Stimulated activated CD4-positive, alpha-beta T cell treated with anti-CD3 and anti-CD28 coated beads, Interleukin-4, amount 100 ng/mL, for 1 hour (primary cell): Measurements from ENCODE around the gene ARHGAP26.

Experiments used
- DNase-seq: peaks from one replicate; pipeline ENCODE4 v3.0.0-alpha.2; 2020

Gene ARHGAP26

DNA sequence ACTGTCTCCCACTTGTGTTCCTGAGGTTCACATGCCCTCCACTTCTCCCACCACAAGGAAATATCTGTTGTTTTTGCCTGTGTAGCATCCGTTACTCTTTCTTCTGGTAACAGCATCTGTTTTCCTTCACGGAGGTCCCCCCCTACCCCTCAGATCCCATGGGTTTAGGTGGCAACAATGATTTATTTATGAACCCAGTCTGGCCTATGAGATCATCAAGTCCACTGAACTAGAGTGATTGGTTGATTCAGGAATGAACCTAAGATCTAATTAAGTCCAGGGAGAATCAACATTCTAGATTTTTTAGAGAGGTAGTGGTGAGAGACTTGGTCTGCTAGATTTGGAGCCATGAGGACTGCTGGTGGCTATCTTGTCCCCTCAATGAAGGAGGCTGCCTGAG is 466.5 kb downstream of the ARHGAP26 start:
- DNase-seq, result no peak

DNA sequence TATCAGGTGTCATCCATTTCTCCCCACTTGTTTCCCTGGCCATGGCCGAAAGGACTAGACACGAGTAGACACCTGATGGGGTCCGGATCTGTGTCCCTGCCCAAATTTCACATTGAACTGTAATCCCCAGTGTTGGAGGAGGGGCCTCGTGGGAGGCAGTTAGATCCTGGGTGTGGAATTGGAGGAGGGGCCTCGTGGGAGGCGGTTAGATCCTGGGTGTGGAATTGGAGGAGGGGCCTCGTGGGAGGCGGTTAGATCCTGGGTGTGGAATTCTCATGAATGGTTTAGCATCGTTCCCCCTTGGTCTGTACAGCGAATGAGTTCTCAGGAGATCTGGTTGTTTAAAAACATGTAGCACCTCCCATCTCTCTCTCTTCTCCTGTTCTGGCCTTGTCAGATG is 467.5 kb downstream of the ARHGAP26 start:
- DNase-seq, result no peak

DNA sequence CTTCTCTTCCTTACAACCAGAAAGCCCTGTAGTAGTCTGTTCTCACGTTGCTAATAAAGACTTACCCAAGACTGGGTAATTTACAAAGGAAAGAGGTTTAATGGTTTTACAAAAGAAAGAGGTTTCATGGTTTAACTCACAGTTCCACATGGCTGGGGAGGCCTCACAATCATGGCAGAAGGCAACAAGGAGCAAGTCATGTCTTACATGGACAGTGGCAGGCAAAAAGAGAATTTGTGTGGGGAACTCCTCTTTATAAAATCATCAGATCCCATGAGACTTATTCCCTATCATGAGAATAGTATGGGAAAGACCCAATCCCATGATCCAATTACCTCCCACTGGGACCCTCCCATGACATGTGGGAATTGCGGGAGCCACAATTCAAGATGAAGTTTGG is 468.4 kb downstream of the ARHGAP26 start:
- DNase-seq, result no peak

DNA sequence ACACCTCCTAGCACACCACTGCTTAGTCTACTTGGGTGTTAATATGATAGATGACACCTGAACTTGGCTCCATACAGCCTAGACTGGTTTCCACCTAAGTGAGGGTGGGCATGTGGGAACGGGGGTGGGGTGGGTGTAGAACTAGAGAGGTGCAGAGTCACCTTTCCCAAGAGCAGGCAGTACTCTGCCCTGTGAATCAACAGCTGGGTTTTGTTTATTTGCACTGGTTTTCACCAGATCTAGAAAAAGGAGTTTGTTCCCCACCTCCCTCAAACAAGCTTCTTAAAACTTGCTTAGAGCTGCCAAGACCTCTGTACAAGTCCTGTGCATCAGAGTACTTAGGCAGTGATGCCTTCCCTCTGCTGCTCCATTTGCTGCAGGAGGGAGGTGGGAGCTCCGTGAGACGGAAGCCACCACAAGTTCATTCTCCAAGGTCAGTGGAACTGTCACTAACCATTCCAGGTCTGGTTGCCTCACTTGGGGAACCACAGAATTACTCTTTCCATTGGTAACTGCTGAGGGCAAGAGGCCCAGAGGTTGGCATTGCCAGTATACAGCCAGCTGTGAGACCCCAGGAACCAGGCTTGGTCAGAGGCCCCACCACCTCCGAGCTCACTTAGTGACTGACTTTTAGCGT is 469.8 kb downstream of the ARHGAP26 start:
- DNase-seq, result no peak

DNA sequence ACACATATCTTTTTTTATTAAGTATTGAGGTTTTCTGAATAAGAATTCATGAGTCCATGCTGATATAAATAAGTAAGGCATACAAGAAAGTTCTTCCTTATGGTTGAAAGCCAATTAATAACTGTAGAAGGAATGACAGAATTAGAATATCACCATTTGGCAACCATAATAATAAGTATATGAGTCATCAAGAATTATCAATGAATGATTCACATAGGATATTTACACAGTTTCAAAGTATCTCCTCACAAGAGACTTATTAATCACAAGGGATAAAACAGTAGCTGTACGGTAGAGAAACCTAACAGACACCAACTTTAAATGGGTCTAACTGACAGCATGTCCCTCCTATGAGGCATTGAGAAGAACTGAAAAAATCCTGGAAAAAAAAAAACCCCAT is 471.7 kb downstream of the ARHGAP26 start:
- DNase-seq, result no peak

DNA sequence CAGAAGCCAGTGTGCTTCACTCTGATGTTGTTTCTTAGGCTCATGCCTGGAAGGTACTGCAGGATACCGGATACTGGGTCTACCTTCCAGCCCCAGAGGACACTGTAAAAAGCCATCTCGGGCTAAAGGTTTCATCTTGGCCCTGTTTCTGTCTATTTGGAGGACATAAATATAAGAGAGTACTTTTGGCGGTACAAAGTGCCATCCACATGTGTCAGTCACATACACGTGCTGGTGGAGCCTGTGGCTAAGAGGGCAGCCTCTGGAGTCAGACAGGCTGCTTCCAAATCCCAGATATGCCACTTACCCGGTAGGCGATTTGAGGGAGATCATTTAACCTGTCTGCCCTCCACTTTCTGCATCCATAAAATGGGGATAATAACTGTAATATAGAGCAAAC is 472.9 kb downstream of the ARHGAP26 start:
- DNase-seq, result no peak

DNA sequence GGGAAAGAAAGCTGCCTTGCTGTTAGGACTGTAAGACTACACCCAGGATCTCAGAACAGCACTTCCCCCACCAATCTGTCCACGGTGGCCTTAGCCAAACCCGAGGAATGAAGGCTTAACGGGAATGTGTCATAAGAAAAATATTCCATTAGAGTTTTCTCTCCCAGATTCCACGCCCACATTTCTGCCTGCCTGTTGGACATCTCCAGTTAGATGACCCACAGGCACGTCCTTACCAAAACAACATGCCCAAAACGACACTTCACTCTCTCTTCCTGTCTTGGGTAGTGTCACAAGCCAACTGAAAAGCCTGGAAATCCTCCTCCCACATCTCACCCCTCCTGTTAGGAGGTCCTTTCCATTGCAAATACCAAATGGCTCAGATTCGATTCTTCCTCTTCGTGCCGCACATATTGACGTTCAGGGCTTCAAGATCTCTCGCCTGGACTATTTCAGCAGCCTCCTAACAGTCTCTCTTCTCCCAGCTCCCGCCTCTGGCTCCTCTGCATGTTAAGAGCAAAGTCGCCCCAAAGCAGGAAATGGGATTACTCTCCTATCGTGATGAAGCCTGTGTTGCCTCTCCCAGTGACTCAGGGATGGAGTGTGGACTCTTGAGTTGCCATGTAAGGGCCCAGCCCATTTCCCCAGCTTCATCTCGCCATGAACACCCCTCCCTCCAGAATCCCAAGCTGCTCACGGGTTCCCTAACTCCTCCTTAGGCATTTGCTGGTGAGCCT is 474.0 kb downstream of the ARHGAP26 start:
- DNase-seq, result no peak

DNA sequence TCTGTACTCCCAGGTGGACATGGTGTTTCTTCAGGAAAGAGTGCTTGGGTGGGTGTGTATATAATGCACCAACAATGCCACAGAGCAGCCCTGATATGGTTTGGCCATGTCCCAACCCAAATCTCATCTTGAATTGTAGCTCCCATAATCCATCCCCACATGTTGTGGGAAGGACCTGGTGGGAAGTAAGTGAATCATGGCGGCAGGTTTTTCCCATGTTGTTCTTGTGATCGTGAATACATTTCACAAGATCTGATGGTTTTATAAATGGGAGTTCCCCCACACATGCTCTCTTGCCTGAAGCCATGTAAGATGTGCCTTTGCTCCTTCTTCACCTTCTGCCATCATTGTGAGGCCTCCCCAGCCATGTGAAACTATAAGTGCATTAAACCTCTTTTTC is 474.8 kb downstream of the ARHGAP26 start:
- no peak for DNase-seq

DNA sequence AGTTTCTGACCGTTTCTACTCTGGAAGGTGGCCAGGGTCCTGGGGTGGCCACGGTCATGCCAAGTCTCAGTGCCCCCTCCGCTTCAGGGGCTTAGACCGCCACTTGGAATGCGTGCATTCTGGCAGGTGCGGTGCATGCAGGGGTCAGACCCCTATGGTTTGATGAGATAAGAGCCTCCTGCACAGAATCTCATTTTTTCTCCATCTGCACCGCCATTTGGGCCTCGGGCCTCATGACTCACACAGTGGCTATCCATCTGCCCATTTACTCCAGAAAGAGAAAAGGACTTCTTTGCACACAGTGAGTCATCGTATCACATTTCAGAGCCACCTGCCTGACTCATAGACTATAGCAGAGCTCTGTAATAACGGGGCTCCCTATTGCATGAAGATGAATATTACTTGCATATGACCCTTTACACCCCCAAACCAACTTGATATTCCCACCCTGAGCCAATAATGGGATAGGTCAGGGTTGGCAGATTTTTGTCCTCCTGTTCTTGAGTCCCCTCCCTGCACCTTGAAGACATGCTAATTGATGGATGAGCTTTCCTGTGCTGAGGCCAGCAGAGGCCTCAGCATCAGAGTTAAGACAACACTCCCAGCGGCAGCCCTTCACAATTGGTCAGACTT is 475.9 kb downstream of the ARHGAP26 start:
- DNase-seq, result no peak

DNA sequence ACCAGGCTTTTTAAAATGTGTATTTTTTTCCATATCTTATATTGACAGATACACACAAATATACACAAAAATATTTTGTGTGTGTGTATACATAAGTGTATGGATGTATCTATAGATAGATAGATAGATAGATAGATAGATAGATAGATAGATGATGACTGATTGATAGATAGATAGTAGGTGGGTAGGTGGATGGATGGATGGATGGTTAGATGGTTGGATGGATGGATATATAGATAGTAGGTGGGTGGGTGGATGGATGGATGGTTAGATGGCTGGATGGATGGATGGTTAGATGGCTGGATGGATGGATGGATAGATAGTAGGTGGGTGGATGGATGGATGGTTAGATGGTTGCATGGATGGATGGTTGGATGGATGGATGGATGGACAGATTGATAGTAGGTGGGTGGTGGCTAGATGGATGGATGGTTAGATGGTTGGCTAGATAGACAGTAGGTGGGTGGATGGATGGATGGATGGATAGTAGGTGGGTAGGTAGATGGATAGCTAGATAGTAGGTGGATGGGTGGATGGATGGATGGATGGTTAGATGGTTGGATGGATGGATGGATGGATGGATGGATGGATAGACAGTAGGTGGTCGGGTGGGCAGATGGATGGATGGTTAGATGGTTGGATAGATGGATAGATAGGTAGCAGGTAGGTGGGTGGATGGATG is 477.1 kb downstream of the ARHGAP26 start:
- no peak for DNase-seq

DNA sequence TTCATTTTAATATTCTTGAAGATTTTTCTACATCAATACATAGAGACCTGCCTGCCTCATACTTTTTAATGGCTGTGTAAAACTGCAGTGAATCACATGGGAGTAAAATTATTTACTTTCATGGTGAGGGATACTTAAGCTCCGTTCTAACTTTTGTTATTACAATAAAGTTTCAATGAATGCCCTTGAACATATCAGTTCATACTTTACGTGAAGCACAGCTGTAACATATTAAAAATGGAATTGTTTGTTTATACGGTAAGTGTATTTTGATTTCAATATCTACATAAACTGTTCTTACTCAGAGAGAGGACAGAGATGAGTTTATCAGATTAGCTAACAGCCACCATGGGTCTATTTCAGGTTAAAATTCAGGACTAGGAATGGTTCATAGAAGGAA is 478.2 kb downstream of the ARHGAP26 start:
- no peak for DNase-seq

DNA sequence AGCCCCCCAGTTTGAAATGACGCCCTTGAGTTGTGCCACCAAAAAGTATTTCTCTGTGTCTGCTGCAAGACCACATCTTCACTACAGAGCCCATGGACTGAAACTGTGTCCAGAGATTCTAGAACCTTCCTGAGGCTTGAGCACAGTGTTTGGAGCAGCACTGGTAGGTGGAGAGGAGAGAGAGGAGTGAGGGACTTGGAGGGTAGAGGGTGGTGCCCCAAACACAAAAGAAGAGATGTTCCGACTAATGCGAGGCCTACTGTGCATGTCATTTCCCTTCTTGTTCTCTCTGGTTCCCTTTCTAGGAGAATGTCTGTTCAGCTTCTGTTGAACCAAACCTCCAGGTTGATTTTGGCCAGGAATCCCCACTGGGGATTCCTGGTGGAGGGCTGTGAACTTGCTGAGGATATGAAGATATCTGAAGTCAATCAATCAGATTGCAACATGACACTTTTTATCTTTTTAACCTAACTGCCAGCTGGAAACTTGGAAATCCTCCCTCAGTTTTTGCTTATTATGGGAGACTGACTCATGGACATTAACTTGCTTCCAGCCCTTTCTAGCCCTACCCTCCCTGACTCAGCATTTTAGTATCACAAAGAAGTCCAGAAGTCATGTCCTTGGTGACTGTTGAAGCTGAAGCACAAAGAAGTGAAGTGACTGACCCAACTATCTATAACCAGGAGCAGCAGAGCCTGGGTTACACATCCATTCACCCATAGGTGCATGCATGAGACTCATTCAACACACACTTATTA is 478.8 kb downstream of the ARHGAP26 start:
- no peak for DNase-seq

DNA sequence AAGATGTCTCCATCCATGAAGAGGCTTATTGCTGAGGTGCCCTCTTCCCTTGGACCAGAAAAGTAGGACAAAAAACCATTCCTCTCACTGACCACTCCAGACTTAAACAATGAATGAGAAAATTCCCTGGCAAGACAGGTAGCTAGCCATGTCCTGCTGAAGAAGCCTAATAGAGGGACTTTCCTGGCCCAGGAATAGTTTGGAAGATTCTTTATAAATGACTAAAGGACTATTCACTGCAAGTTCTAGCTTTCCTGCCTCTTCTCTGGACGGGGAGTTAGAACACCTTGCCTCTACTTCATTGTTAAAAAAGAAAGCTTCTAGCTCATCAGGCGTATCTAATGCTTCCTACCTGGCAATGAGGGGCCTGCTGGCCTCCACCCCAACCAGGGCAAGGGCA is 479.7 kb downstream of the ARHGAP26 start:
- no peak for DNase-seq

DNA sequence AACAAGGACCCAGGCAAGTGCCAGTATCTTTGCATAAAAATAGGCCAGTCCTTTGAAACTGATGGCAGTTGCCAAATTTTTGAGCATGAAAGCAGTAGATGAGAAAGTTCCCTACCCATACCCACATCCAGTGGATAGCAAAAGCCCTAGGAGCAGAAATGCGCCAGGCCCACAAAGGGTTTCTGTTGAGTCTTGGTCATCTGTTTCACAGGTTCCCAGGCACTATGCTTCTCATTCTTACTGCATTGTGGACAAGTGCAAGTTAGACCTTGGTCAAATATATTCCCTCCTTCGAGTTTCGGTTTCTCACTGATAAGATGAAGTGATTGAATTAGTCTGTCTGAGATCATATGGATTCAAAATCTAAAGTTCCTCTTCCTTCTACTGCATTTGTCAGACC is 481.0 kb downstream of the ARHGAP26 start:
- DNase-seq, result no peak

DNA sequence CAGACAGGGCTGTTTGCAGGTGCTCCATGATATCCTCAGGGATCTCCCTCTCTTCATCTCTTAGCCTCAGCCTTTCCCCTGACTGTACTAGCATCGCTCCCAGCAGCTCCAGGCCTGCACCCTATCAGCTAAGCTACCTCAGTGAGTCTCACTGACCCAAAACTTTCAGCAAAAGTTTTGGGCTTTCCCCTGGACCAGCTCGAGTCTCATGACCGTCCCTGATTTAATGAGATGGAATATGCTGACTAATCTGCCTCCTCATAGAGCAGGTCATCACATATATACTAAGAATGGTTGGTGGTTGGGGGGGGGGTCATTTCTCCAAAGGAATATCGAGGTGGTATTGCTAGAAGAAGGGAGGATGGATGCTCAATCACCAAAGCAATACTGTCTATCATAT is 481.8 kb downstream of the ARHGAP26 start:
- DNase-seq, result no peak

DNA sequence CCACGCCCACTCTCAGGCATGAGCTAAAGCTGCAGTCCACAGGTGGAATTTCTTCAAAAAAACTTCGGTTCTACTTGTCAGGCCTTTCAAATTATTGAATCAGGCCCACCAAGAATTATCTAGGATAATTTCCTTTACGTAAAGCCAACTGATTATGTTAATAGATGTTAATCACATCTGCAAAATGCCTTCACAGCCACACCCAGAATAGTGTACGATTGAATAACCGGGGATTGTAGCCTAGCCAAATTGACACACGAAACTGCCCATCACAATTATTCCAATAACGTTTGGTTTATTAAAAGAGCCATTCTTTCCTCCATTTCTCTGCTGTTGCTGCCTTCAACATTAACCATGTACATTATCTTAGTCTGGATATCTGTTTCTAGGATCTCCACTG is 484.6 kb downstream of the ARHGAP26 start:
- DNase-seq, result no peak

DNA sequence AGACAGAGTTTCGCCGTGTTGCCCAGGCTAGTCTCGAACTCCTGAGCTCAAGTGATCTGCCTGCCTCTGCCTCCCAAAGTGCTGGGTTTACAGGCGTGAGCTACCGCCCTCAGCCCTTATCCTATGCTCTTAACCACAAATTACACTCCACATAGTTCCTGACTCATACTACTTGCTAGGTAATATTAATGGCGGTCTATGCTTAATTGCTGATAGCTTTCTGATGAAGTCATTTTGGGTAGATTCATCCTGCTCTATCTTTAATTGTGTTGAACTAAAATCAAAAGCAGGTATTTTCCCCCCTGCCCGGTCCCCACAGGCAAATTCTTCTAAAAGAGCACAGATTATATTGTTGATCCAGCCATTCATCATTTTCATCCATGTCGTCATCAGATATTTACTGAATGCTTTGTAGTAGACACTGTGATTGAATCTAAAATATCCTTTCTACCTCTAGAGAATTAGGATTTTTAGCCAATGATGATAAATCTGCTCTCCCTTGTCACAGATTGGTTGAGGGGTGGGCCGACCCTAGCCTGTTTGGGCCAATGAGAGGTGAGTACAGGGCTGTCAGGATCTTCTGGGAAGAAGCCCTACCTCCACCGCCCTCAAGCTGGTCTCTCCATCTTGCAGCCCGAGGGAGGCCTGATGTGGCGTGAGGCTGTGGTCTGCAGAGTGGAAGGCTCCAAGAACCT is 488.5 kb downstream of the ARHGAP26 start:
- DNase-seq, result no peak

DNA sequence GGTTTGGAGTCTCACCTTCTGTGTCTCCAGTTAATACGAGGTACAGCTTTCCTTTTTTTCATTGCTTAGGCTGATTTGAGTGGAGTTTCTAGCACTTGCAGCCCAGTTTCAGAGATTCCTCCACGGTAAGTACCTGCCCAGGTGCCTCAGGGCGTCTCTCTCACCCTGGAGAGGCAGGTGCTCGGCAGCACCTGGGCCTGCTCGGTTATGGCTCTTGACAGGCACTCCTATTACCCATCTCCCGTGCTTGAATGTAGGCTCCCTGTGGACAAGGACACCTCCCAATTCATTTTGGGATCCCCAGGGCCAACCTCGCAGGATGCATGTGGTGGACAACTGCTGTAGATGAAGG is 489.1 kb downstream of the ARHGAP26 start:
- no peak for DNase-seq

DNA sequence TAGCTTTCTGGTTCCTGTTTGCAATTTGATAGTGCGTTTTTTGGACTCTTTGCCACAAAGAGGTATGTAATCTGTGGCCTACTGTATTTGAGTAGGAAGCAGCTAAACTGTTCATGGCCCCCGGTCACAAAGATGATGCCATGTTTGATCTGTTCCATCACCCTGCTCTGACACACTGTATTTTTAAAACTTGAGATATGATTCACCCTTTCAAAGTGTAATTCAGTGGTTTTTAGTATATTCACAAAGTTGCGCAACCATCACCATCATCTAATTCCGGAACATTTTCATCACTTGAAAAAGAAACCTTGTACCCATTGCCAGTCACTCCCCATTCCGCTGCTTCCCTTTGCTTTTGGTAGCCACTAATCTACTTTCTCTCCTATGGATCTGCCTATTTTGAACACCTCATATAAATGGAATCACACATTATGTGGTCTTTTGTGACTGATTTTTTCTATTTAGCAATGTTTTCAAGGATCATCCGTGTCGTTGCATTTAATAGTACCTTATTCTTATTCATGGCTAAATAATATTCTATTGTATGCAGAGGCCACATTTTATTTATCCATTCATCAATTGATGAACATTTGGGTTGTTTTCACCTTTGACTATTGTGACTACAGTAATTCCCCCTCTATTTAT is 491.7 kb downstream of the ARHGAP26 start:
- no peak for DNase-seq

DNA sequence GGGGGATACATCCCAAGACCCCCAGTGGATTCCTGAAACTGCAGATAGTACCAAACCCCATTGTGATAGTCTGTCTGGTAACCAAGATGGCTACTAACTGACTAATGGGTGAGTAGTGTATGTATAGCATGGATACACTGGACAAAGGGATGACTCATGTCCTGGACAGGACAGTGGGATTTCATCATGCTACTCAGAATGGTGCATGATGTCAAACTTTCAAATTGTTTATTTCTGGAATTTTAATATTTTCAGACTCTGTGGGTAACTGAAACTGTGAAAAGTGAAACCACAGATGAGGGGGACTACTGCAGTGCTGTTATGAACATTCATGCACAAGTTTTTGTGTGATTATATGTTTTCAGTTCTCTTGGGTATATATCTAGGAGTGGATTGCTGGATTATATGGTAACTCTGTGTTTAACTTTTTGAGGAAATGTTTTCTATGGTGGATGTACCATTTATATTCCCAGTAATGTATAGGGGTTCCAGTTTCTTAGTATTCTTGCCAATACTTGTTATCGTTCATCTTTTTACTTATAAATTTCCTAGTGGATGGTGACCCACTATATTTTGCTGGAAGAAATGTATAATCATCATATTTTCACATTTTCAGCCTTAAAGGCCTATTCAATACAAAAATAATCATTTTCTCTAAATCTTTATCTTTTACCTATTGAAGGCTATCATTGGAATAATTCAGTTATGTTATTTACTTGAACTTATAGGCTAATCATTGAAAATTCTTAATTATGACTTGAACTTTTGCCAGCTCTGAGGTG is 492.4 kb downstream of the ARHGAP26 start:
- no peak for DNase-seq

DNA sequence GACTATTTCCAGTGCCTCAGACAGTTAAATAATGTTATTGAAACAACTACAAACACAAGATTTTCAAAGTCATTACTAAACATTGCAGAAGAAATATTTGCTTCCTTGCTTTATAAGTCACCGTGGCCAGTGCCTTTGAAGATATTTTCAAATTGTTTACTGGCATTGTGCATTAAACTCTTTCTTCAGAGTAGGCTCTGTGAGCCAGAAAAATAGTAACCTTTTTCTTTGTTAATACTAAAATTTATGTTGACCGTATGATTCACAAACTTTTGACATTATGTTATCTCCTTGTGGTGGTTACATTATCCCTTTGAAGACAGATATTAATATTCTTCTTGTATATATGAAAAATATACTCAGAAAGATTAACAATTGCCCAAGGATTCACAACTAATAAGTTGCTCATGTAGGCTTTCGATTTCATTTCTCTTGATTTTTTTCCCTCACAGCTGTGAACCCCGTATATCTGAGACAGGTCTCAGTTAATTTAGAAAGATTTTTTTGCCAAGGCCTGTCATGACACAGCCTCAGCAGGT is 493.2 kb downstream of the ARHGAP26 start:
- DNase-seq, result no peak
